ENCODE measurements around the gene AOPEP.

DNA sequence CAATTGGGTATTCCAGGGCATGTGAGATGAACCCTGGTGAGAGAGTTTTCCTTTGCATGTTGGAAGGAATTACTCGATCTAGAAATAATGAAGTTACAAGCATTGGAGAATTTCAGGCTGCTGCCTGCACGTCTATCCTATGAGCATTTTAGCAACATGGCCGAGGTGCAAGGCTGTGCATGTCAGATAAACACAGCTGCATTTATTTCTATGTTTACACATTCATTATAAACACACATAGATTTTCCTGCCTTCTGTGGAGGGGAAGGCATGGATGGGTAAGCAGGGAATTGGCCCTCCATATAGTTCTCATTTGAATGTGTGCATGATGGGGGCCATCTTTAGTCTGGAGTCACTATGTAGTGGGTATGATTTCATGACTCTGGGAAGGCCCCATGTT, 42.3 kb downstream of the AOPEP start:
- TF ChIP-seq POLR2A (IDR thresholded peaks at IDR 0.05; ENCODE audit: low read depth, low read length), result no peak
- no peak for TF ChIP-seq TAF1 (IDR thresholded peaks at IDR 0.05; ENCODE audit: low read depth, low read length)
- TF ChIP-seq SPI1 (IDR thresholded peaks at IDR 0.05; ENCODE audit: low read depth, low read length), result no peak

Measured in GM12891 (cell line).